Effector CD4-positive, alpha-beta T cell (primary cell): Measurements from ENCODE around the gene UGT1A10.
"Not testable (repeated sequence)": the region's sequence is repeated elsewhere in the genome, so short reads cannot be mapped to it uniquely, and the experiment has no call there.

Experiments
- DNase-seq: peaks from one replicate; pipeline ENCODE4 v3.0.0-alpha.2; 2020

Gene UGT1A10

GRCh38 chr2:233698740-233699139 lies 62.5 kb downstream of the UGT1A10 start:
- DNase-seq: no peak

GRCh38 chr2:233699424-233700027 lies 63.3 kb downstream of the UGT1A10 start:
- DNase-seq: no peak

- DNase-seq: no peak
These were observed 63.9 kb downstream of the UGT1A10 start for GRCh38 chr2:233700028-233700635.

- not testable (repeated sequence) for DNase-seq
These were observed 64.6 kb downstream of the UGT1A10 start for GRCh38 chr2:233700842-233701241.

- DNase-seq: no peak
These were observed 66.0 kb downstream of the UGT1A10 start for GRCh38 chr2:233702238-233702637.

GRCh38 chr2:233705911-233706506 lies 69.8 kb downstream of the UGT1A10 start:
- no peak for DNase-seq

GRCh38 chr2:233706720-233707119 lies 70.5 kb downstream of the UGT1A10 start:
- no peak for DNase-seq

GRCh38 chr2:233707940-233708644 lies 71.8 kb downstream of the UGT1A10 start:
- DNase-seq: no peak

GRCh38 chr2:233708942-233709341 lies 72.7 kb downstream of the UGT1A10 start:
- DNase-seq: no peak

GRCh38 chr2:233711312-233712008 lies 75.2 kb downstream of the UGT1A10 start:
- DNase-seq: peak; percentile 42

GRCh38 chr2:233712611-233713261 lies 76.5 kb downstream of the UGT1A10 start, which contains the start of gene UGT1A5:
Gene UGT1A5, plus strand, starts transcription at chr2:233712907. Its CDS starts 85 bp downstream, at chr2:233712992.
- no peak for DNase-seq

GRCh38 chr2:233713262-233713615 lies 77.0 kb downstream of the UGT1A10 start:
- DNase-seq: no peak

- no peak for DNase-seq
These were observed 77.9 kb downstream of the UGT1A10 start for GRCh38 chr2:233714121-233714520.

- no peak for DNase-seq
These were observed 82.3 kb downstream of the UGT1A10 start, which contains the start of gene UGT1A4 for GRCh38 chr2:233718552-233718951. Gene UGT1A4, plus strand, starts transcription at chr2:233718736. Its CDS starts 85 bp downstream, at chr2:233718821.

GRCh38 chr2:233728723-233729301 lies 92.6 kb downstream of the UGT1A10 start, which contains the start of gene UGT1A3:
Gene UGT1A3, plus strand, starts transcription at chr2:233729042. Its CDS starts 85 bp downstream, at chr2:233729127.
- no peak for DNase-seq

GRCh38 chr2:233736868-233737653 lies 100.8 kb downstream of the UGT1A10 start:
- not testable (repeated sequence) for DNase-seq

- no peak for DNase-seq
These were observed 104.6 kb downstream of the UGT1A10 start for GRCh38 chr2:233740870-233741269.

- no peak for DNase-seq
These were observed 107.4 kb downstream of the UGT1A10 start for GRCh38 chr2:233743464-233744259.

- DNase-seq: no peak
These were observed 109.0 kb downstream of the UGT1A10 start for GRCh38 chr2:233745073-233745755.
